Fibroblast of lung (primary cell): ENCODE results near the gene GRSF1.

ENCODE experiments used
- EZH2 ChIP-seq: IDR thresholded peaks from 2 replicates; pipeline ENCODE4 v1.5.1; 2012; ENCODE audit warnings: low read length, control low read depth, mild to moderate bottlenecking; ENCODE audit errors: missing control alignments
- TF ChIP-seq, protein P1 (sequence below), 2 donors: IDR thresholded peaks in 1 of 2; conservative IDR thresholded peaks in 1 of 2; 1 replicate in 1 of 2; 2 replicates in 1 of 2; pipeline ENCODE4 v1.5.1; 2011 to 2012; ENCODE audit warnings: low read length in 2 of 2, control low read depth in 1 of 2, inconsistent platforms in 1 of 2, low read depth in 1 of 2, mild to moderate bottlenecking in 1 of 2

DNA sequence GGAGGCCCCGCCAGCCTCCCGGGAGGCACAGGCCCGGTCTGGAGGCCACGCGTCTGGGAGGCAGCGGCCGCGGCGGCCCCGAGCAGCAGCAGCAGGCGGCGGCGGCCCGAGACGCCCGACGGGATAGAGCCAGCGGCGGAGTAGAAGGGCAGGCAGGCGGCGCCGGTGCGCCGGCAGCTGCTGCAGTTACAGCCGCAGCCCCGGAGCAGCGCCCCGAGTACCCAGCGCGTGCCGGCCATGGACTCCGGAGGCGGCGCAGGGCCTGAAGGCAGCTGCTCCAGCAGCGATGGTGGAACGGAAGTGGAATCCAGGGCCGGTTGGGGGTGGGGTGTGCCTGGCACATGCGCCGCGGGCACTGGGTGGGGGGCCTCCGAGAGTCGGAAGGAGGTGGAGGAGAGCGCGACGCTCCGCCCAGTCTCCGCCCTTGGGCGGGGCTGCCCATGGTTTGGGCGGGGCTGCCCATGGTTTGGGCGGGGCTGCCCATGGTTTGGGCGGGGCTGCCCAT lies at the start of gene GRSF1:
- TF ChIP-seq, protein P1, sequence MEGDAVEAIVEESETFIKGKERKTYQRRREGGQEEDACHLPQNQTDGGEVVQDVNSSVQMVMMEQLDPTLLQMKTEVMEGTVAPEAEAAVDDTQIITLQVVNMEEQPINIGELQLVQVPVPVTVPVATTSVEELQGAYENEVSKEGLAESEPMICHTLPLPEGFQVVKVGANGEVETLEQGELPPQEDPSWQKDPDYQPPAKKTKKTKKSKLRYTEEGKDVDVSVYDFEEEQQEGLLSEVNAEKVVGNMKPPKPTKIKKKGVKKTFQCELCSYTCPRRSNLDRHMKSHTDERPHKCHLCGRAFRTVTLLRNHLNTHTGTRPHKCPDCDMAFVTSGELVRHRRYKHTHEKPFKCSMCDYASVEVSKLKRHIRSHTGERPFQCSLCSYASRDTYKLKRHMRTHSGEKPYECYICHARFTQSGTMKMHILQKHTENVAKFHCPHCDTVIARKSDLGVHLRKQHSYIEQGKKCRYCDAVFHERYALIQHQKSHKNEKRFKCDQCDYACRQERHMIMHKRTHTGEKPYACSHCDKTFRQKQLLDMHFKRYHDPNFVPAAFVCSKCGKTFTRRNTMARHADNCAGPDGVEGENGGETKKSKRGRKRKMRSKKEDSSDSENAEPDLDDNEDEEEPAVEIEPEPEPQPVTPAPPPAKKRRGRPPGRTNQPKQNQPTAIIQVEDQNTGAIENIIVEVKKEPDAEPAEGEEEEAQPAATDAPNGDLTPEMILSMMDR (conservative IDR thresholded peaks at IDR 0.05 in 1 of 2, IDR thresholded peaks at IDR 0.05 in 1 of 2; ENCODE audit: low read depth in 1 of 2, low read length in 2 of 2), result no peak
- TF ChIP-seq EZH2, result no peak
